SK-N-SH treated with all-trans-retinoic acid at 6 μM for 48 hours (cell line): ENCODE measurements around the gene FHIT.

Source experiments
- ATAC-seq: fragments of 200-7000 bp; cut with Tn5 transposase; 3 replicates; pipeline ENCODE4 v1.9.1; 2020; ENCODE audit warnings: mild to moderate bottlenecking, moderate library complexity
- ARNTL ChIP-seq: fragments of 450-650 bp; formaldehyde crosslinking; IDR thresholded peaks from 2 replicates; pipeline ENCODE4 v1.5.0; 2020; ENCODE audit warnings: low read depth, mild to moderate bottlenecking, moderate library complexity, borderline replicate concordance
- BACH2 ChIP-seq: fragments of 250-450 bp; sonication (Bioruptor Pico); IDR thresholded peaks from 2 replicates; pipeline ENCODE4 v1.9.0; 2021; ENCODE audit warnings: mild to moderate bottlenecking, borderline replicate concordance
- CREB5 ChIP-seq: fragments of 250-450 bp; sonication (Bioruptor Pico); IDR thresholded peaks from 2 replicates; pipeline ENCODE4 v1.5.1; 2020; ENCODE audit warnings: low read depth, mild to moderate bottlenecking, moderate library complexity
- CSDC2 ChIP-seq: fragments of 250-450 bp; sonication (Bioruptor Pico); IDR thresholded peaks from 2 replicates; pipeline ENCODE4 v1.5.0; 2020; ENCODE audit warnings: mild to moderate bottlenecking, moderate library complexity
- CSRNP3 ChIP-seq: fragments of 250-450 bp; sonication (Bioruptor Pico); IDR thresholded peaks from 2 replicates; pipeline ENCODE4 v1.5.1; 2021; ENCODE audit warnings: mild to moderate bottlenecking, moderate library complexity
- ESRRG ChIP-seq: fragments of 250-450 bp; sonication (Bioruptor Pico); IDR thresholded peaks from 2 replicates; pipeline ENCODE4 v1.6.1; 2021; ENCODE audit warnings: mild to moderate bottlenecking
- GLIS3 ChIP-seq: fragments of 250-450 bp; sonication (Bioruptor Pico); IDR thresholded peaks from 2 replicates; pipeline ENCODE4 v1.5.0; 2020; ENCODE audit warnings: mild to moderate bottlenecking, moderate library complexity
- ISL1 ChIP-seq: fragments of 250-450 bp; sonication (Bioruptor Pico); IDR thresholded peaks from 2 replicates; pipeline ENCODE4 v2.1.2; 2022; ENCODE audit warnings: mild to moderate bottlenecking, moderate library complexity
- OSR1 ChIP-seq: fragments of 250-450 bp; sonication (Bioruptor Pico); IDR thresholded peaks from 2 replicates; pipeline ENCODE4 v1.8.0; 2022; ENCODE audit warnings: moderate library complexity, mild to moderate bottlenecking, inconsistent platforms
- PATZ1 ChIP-seq: fragments of 250-450 bp; sonication (Bioruptor Pico); IDR thresholded peaks from 2 replicates; pipeline ENCODE4 v1.8.0; 2020; ENCODE audit warnings: mild to moderate bottlenecking, moderate library complexity, borderline replicate concordance
- PPARA ChIP-seq: fragments of 250-450 bp; sonication (Bioruptor Pico); IDR thresholded peaks from 2 replicates; pipeline ENCODE4 v1.5.0; 2020; ENCODE audit warnings: mild to moderate bottlenecking, borderline replicate concordance
- RARB ChIP-seq: fragments of 250-450 bp; sonication (Bioruptor Pico); IDR thresholded peaks from 2 replicates; pipeline ENCODE4 v1.8.0; 2021; ENCODE audit warnings: mild to moderate bottlenecking, moderate library complexity
- SNAI2 ChIP-seq: fragments of 250-450 bp; sonication (Bioruptor Pico); IDR thresholded peaks from 2 replicates; pipeline ENCODE4 v1.5.0; 2020; ENCODE audit warnings: mild to moderate bottlenecking, moderate library complexity
- TCF4 ChIP-seq: fragments of 250-450 bp; sonication (Bioruptor Pico); IDR thresholded peaks from 2 replicates; pipeline ENCODE4 v1.8.0; 2021; ENCODE audit warnings: mild to moderate bottlenecking, moderate library complexity, borderline replicate concordance
- TOX ChIP-seq: fragments of 250-450 bp; sonication (Bioruptor Pico); IDR thresholded peaks from 2 replicates; pipeline ENCODE4 v1.8.0; 2021; ENCODE audit warnings: mild to moderate bottlenecking, moderate library complexity, borderline replicate concordance
- TSHZ2 ChIP-seq: fragments of 250-450 bp; sonication (Bioruptor Pico); IDR thresholded peaks from 2 replicates; pipeline ENCODE4 v1.5.0; 2020; ENCODE audit warnings: mild to moderate bottlenecking, moderate library complexity
- ZC3H10 ChIP-seq: fragments of 250-450 bp; sonication (Bioruptor Pico); IDR thresholded peaks from 2 replicates; pipeline ENCODE4 v1.5.1; 2021; ENCODE audit warnings: mild to moderate bottlenecking, moderate library complexity
- ZFP3 ChIP-seq: fragments of 250-450 bp; sonication (Bioruptor Pico); IDR thresholded peaks from 2 replicates; pipeline ENCODE4 v1.5.0; 2020; ENCODE audit warnings: mild to moderate bottlenecking, moderate library complexity
- ZFP30 ChIP-seq: fragments of 450-650 bp; formaldehyde crosslinking; IDR thresholded peaks from 2 replicates; pipeline ENCODE4 v1.5.0; 2022; ENCODE audit warnings: mild to moderate bottlenecking, moderate library complexity
- ZNF565 ChIP-seq: fragments of 450-650 bp; formaldehyde crosslinking; conservative IDR thresholded peaks from 2 replicates; pipeline ENCODE4 v1.5.0; 2020; ENCODE audit warnings: low read depth, mild to moderate bottlenecking, moderate library complexity
- ZNF70 ChIP-seq: fragments of 450-650 bp; formaldehyde crosslinking; IDR thresholded peaks from 2 replicates; pipeline ENCODE4 v1.5.0; 2020; ENCODE audit warnings: mild to moderate bottlenecking, moderate library complexity
- ZNF8 ChIP-seq: fragments of 450-650 bp; formaldehyde crosslinking; IDR thresholded peaks from 2 replicates; pipeline ENCODE4 v1.5.0; 2020; ENCODE audit warnings: mild to moderate bottlenecking, moderate library complexity
- TF ChIP-seq, protein P1 (sequence below): fragments of 250-450 bp; sonication (Bioruptor Pico); IDR thresholded peaks from 2 replicates; pipeline ENCODE4 v1.8.0; 2021; ENCODE audit warnings: low read depth, mild to moderate bottlenecking, moderate library complexity, borderline replicate concordance

The FHIT gene

DNA sequence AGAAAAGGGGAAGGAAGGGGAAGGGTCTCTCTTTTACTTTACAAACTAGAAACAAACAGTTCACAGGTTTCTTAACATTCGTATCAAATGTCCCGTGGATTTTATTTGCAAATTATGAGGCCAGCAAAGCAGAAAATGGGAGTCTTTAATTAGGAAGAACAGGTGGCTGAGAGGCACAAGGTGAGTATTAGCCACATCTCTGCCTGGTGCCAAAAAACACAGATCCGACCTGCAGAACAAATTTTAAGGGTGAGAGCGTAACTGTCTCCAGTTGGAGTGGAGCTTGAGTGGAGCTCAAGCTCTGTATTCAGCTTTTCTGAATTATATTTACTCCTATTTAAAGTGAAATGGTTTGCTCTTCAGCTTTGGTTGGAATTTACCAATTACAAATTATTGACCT lies 1004.9 kb downstream of the FHIT start:
- no peak for ATAC-seq
- TF ChIP-seq SNAI2 (CRISPR knock-in tag) (no peak), TCF4 (no peak), ZNF565 (CRISPR knock-in tag) (no peak), PATZ1 (CRISPR knock-in tag) (no peak), ZNF8 (CRISPR knock-in tag) (no peak), ZC3H10 (CRISPR knock-in tag) (no peak), CSDC2 (CRISPR knock-in tag) (no peak), ZFP3 (CRISPR knock-in tag) (no peak), TOX (no peak), CSRNP3 (CRISPR knock-in tag) (no peak), ZFP30 (CRISPR knock-in tag) (no peak), OSR1 (no peak), ARNTL (no peak), ZNF70 (no peak), PPARA (CRISPR knock-in tag) (no peak), GLIS3 (CRISPR knock-in tag) (no peak), ISL1 (no peak)
- TF ChIP-seq, protein P1, sequence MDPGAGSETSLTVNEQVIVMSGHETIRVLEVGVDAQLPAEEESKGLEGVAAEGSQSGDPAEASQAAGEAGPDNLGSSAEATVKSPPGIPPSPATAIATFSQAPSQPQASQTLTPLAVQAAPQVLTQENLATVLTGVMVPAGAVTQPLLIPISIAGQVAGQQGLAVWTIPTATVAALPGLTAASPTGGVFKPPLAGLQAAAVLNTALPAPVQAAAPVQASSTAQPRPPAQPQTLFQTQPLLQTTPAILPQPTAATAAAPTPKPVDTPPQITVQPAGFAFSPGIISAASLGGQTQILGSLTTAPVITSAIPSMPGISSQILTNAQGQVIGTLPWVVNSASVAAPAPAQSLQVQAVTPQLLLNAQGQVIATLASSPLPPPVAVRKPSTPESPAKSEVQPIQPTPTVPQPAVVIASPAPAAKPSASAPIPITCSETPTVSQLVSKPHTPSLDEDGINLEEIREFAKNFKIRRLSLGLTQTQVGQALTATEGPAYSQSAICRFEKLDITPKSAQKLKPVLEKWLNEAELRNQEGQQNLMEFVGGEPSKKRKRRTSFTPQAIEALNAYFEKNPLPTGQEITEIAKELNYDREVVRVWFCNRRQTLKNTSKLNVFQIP, result no peak
- TF ChIP-seq, all 23 proteins: peak for 0

GRCh38 chr3:60243456-60243855 lies 1007.8 kb downstream of the FHIT start:
- ATAC-seq, result no peak
- TF ChIP-seq CREB5 (CRISPR knock-in tag) (no peak), CSDC2 (CRISPR knock-in tag) (no peak), ZNF70 (no peak), ZC3H10 (CRISPR knock-in tag) (no peak), PPARA (CRISPR knock-in tag) (no peak), SNAI2 (CRISPR knock-in tag) (no peak), ISL1 (no peak), ARNTL (no peak), GLIS3 (CRISPR knock-in tag) (no peak), CSRNP3 (CRISPR knock-in tag) (no peak), RARB (CRISPR knock-in tag) (no peak), TCF4 (no peak), BACH2 (no peak), TSHZ2 (no peak), OSR1 (no peak), ZFP30 (CRISPR knock-in tag) (no peak), ZNF8 (CRISPR knock-in tag) (no peak), ESRRG (CRISPR knock-in tag) (no peak)
- TF ChIP-seq, protein P1, result no peak
